Hematopoietic multipotent progenitor cell treated with erythropoietin and hydrocortisone succinate and interleukin-3 and kit ligand, for 8 days (in vitro differentiated cells): ENCODE measurements around the gene FSD1.
"Not testable (repeated sequence)": the region's sequence is repeated elsewhere in the genome, so short reads cannot be mapped to it uniquely, and the experiment has no call there.

ENCODE experiments used
- DNase-seq: peaks from one replicate; pipeline ENCODE4 v3.0.0-alpha.2; 2015

Gene FSD1

DNA sequence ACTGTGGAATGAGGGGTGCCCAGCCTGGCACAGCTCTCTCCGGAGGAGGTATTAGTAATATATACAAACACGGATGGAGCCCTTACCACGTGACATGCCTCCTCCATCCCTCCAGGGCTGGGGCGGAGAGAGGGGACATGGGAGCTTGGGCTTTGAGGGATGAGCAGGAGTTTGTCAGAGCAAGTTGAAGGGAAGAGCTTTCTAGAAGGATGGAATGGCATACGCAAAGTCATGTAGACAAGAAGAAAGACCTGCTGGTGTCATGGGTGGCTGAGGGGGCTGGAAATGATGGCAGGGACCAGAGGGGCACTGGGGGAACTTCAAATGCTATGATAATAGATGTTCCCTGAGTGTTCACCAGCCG is 41.6 kb downstream of the FSD1 start:
- DNase-seq: no peak

DNA sequence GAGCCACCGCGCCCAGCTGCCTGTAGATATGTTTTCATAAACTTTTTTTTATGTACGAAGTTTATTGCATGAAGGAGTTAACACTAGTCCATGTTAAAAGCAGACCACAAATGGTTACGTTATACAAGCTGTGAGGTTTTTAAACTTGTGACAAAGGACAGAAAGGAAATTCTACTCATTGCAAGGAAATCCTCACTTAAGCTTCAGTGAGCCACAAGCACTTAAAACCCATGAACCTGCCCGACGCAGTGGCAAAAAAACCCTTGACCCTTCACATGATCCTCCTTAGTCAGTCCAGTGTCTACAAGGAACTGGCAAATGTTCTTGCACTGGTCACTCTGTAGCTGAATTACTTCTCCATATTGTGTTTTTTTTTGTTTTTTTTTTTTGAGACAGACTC is 43.1 kb downstream of the FSD1 start:
- DNase-seq: no peak

- DNase-seq: not testable (repeated sequence)
These were observed 44.8 kb downstream of the FSD1 start for GRCh38 chr19:4349225-4349624.

GRCh38 chr19:4350111-4350510 is 45.7 kb downstream of the FSD1 start:
- DNase-seq: no peak

DNA sequence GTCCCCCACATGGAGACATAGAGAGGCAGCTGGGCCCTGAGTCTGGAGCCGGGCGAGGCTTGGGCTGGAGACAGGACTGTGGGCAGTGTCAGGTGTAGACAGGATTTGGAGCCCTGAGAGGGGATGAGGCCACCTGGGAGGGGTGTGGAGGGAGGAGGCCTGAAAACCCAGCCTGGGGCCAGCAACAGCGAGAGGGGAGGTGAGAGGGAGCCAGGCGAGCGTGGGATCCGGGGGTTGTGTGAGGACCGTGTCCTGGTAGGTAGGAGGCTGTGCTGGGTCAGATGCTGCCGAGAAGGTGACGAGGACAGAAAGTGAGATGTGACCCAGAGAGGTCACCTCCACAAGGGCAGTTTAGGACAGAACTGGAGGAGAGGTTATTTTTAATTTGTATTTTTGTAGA is 46.3 kb downstream of the FSD1 start:
- no peak for DNase-seq

- DNase-seq: peak; percentile 74
These were observed 48.3 kb downstream of the FSD1 start for GRCh38 chr19:4352701-4353121.

DNA sequence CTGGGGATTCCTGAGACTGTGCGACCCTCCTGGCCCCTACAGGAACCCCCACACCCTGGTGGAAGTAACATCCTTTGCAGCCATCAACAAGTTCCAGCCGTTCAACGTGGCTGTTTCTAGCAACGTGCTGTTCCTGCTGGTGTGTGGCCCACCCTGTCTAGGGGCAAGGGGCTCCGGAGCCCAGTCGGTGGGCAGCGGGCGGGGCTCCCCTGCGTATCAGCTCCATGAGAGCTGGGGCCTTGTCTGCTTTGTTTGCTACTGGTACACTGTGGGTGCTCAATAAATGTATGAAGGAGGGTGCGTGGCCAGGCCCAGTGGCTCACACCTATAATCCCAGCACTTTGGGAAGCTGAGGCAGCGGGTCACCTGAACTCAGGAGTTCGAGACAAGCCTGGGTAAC is 49.9 kb downstream of the FSD1 start:
- DNase-seq: no peak

- no peak for DNase-seq
These were observed 50.5 kb downstream of the FSD1 start for GRCh38 chr19:4354897-4355296.

- DNase-seq: no peak
These were observed 52.8 kb downstream of the FSD1 start for GRCh38 chr19:4357095-4357797.

DNA sequence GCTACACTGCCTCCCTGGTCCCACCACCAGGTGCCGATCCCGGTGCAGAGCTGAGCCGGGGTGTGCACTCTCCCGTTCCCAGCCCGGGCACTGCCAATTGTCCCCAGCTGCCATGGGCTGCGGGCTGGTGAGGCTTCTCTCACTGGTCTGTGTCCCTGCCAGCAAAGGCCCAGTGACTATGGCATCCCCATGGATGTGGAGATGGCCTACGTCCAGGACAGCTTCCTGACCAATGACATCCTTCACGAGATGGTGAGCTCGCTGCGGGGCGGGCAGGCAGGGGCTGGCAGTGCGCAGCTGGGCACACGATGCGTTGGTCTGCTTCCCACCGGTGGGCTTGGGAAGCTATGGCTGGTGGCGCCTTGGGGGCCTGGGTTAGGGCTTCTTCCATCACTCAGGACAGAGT is 53.5 kb downstream of the FSD1 start:
- no peak for DNase-seq

GRCh38 chr19:4358709-4359626 is 54.6 kb downstream of the FSD1 start:
- no peak for DNase-seq

DNA sequence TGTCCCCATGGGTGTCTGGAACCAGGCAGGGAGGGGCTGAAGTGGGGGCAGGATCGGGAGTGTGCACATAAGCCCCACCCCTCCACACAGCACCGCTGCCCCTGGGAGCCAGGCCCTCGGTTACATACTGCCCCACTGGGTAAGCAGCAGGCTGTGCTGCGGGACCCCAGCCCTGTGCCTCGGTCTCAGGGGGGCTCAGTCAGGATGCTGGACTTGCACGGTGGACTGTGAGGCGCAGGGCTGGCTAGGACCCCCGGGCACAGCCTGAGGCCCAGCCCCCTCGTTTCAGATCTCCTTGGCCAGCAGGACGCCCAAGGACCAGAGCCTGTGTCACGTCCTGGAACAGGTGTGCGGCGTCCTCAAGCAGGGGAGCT is 55.2 kb downstream of the FSD1 start:
- no peak for DNase-seq

GRCh38 chr19:4360081-4360569 is 55.7 kb downstream of the FSD1 start:
- DNase-seq: no peak

DNA sequence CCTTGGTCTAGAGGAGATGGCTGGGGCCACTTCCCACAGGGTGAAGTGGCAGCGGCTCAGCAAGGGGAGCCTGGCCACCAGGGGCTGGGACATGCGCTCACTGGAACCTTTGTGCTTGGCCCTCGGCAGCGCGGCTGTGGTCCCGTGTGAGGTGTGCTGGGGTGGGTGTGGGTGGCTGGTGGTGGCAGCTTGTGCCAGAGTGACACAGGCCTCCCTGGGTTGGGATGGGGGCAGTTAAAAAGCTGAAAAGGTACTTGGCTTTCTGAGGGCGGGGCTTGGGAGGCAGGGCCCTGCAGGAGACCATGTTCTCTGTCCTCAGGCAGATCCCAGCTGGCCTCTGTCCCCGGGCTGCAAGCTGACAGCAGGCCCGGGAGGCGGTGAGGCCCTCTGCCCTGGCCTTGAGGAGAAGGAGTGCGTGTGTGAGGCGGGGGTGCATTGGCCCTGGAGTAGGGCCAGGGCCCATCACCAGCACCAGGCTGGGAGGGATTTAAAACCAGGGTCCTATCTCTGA is 56.3 kb downstream of the FSD1 start:
- no peak for DNase-seq

GRCh38 chr19:4361152-4362046 is 57.0 kb downstream of the FSD1 start:
- no peak for DNase-seq

DNA sequence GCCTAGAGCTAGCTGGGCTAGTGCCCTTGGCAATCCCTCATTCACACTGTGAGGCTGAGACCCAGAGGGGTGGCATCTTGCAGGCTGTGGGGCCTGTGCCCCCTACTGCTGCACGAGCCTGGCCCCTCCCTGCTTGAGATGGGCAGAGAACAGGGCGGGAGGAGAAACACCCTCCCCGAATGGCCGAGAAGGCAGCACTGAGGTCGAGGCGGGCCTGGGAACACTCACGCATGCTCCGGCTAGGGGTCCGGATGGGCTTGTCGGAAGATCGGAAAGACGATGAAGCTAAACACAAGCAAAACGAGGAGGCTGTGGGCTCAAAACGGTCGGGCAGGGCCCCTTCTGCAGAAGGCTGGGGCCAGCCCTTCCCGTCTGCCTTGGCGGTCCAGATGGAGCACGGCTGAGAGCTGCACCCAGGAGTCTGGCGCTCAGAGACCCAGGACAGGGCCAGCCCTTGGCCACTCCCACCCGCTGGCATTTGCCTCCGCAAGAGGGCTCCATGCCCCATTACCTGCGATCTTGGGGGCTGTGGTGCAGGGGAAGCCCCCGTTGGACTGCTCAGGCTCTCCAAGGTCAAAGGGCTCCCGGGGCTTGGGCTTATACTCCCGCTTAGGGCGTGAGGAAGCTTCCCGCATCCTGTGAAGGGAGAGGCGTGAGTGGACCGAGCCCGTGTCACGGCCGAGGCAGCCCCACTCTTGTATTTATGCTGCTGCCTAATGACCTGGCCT is 57.9 kb downstream of the FSD1 start:
- DNase-seq: no peak

DNA sequence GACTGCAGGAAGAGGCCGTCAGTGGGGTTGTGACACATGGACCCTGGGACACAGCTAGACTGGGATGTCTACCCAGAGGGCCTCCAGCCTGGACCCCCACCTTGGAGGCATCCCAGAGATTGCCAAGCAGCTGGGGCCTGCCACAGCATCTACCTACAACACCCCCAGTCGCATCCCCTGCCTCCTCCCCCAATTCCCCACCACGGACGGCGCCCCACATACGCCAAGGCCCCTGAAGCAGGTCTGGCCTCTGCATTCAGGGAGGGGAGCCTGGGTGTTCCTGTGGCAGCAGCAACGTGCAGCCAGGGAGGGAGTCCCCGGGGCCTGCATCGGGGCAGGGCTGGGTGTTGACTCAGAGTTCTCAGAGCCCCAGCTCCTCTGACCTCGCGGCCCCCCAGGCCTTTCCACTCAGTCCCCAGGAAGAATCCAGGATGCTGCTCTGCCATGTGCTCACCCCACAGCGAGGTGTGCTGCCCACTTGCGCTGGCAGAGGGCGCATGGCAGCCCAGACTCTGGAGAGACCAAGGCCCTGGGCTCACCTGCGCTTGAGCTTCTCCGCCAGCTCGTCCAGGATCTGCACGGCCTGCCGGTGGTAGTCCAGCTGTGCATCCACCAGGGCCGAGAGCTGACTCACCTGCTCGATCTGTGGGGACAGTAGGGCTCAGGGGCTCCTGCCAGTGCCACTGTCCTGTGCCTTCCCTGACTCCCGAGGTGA is 58.6 kb downstream of the FSD1 start:
- no peak for DNase-seq

- DNase-seq: no peak
These were observed 59.3 kb downstream of the FSD1 start for GRCh38 chr19:4363571-4364304.

DNA sequence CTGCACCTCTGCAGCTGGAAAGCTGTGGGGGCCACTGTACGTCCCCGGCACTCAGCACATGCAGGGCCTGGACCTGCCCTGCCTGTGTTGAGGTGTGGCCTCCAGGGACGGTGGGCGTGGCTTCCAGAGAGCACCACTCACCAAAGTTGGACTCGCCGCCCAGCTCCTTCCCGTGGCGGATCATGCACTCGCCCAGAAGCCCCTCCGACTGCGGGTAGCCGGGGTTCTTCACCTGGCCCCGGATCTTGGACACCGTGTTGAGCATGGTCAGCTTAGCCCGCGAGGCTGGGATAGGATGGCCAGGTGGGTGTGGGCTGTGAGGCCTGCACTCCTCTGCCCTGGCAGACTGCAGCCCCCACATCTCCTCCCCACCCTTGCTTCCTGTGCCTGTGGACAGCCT is 60.9 kb downstream of the FSD1 start:
- DNase-seq: no peak

DNA sequence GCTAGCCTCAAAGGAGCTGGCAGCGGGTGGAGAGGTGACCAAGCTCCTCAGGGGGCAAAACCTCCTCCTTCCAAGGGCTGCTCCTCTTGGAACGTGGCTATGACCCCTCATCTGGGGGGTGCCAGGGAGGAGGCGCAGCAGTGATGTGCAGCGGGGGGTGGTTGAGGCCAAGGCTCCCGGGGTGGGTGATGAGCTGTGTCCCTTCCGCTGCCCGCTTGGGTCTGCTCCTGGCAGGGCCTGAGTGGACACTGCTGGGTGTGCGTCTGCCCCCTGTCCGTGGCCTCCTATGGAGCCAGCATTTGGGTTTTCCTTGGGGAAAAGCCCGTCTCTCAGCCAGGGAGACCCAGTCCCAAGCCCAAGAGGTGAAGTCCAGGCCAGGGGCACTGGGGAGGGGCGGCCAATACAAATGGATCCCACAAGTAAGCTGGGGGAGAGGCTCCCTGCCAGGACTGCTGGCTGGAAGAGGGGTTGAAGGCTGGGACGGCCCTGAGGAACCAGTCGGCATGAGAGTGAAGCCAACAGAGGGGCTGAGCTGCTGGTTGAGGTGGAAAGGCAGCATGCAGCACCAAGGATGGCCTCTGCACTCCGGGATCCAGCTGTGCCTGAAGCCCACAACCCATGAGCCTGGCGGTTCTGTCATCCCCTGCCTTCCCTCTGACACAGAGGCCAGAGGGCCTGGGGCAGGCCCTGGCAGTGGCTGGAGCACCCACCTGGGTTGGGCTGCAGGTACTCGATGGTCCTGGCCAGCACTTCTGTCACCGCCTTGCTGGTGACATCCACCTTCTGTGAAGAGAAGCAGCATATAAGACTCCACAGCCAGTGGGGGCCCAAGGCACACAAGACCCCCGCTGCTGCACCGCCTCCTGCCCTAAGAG is 61.6 kb downstream of the FSD1 start:
- no peak for DNase-seq
